Peyer's patch (tissue), 4 donors: Measurements from ENCODE around the gene ZNF644. TPM values are rescaled to one million over a fixed set of nuclear protein-coding genes. Genes with fewer than 3 reads are reported as not detected.
"Not testable (repeated sequence)": the region's sequence is repeated elsewhere in the genome, so short reads cannot be mapped to it uniquely, and the experiment has no call there.

ENCODE experiments used
- DNase-seq, 3 donors: peaks; one replicate each; pipeline ENCODE4 v3.0.0-alpha.2; 2017 to 2019
- H3K27ac ChIP-seq, 4 donors: fragments of 200-600 bp; sonication (generic); one replicate each; pipeline ENCODE4 v1.5.1; 2016 to 2019
- H3K27me3 ChIP-seq, 2 donors: fragments of 200-600 bp; sonication (generic); one replicate each; pipeline ENCODE4 v1.5.1; 2019
- H3K36me3 ChIP-seq, 3 donors: fragments of 200-600 bp; sonication (generic); one replicate each; pipeline ENCODE4 v1.5.1; 2016 to 2019
- H3K4me1 ChIP-seq, 4 donors: fragments of 200-600 bp; sonication (generic); one replicate each; pipeline ENCODE4 v1.5.1; 2016 to 2019
- H3K4me3 ChIP-seq, 4 donors: fragments of 200-600 bp; sonication (generic); 1 replicate in 3 of 4; 2 replicates in 1 of 4; pipeline ENCODE4 v1.5.1; 2016 to 2019; ENCODE audit warnings: mild to moderate bottlenecking in 1 of 4
- H3K9me3 ChIP-seq, 4 donors: fragments of 200-600 bp; sonication (generic); one replicate each; pipeline ENCODE4 v1.5.1; 2016 to 2019; ENCODE audit warnings: mild to moderate bottlenecking in 1 of 4
- POLR2A ChIP-seq, 2 donors: fragments of 450-650 bp; IDR thresholded peaks; one replicate each; pipeline ENCODE4 v1.5.1; 2017; ENCODE audit warnings: antibody characterized with exemption in 2 of 2, mild to moderate bottlenecking in 2 of 2, moderate library complexity in 2 of 2
- total RNA-seq, 4 donors: library from RNA; depleted of rRNA; stranded (reverse); fragments of >200 nt; gene quantifications; one replicate each; pipeline ENCODE4 v1.1.0, GENCODE V29; 2016
- TF ChIP-seq, protein P1 (sequence below), 6 experiments: fragments of 450-650 bp in 4 of 6; fragments of 200-600 bp in 2 of 6; sonication (generic) in 1 of 6; IDR thresholded peaks; one replicate each; pipeline ENCODE4 v1.5.1; 2017 to 2019; ENCODE audit warnings: antibody characterized with exemption in 6 of 6, mild to moderate bottlenecking in 3 of 6, moderate library complexity in 1 of 6

Gene ZNF644
- total RNA-seq, 4 donors from 2014 or later: 46.5 to 111 (median 62.4) TPM

GRCh38 chr1:90911353-90911752, 110.5 kb downstream of the ZNF644 start:
- no peaks in the 10 kb centered on the region for H3K27me3 ChIP-seq
- no peak overlapping the region for H3K27ac ChIP-seq
- no peak for DNase-seq
- H3K9me3 ChIP-seq: no peaks in the 10 kb centered on the region
- TF ChIP-seq, protein P1, sequence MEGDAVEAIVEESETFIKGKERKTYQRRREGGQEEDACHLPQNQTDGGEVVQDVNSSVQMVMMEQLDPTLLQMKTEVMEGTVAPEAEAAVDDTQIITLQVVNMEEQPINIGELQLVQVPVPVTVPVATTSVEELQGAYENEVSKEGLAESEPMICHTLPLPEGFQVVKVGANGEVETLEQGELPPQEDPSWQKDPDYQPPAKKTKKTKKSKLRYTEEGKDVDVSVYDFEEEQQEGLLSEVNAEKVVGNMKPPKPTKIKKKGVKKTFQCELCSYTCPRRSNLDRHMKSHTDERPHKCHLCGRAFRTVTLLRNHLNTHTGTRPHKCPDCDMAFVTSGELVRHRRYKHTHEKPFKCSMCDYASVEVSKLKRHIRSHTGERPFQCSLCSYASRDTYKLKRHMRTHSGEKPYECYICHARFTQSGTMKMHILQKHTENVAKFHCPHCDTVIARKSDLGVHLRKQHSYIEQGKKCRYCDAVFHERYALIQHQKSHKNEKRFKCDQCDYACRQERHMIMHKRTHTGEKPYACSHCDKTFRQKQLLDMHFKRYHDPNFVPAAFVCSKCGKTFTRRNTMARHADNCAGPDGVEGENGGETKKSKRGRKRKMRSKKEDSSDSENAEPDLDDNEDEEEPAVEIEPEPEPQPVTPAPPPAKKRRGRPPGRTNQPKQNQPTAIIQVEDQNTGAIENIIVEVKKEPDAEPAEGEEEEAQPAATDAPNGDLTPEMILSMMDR (IDR thresholded peaks at IDR 0.05): no peak
- no peak for TF ChIP-seq POLR2A (IDR thresholded peaks at IDR 0.05)
- H3K36me3 ChIP-seq: peaks cover 0 to 13% (median 0%) of the 10 kb centered on the region in 3 donors
- no peak overlapping the region for H3K4me3 ChIP-seq
- no peaks in the 10 kb centered on the region for H3K4me1 ChIP-seq

GRCh38 chr1:90902672-90903071, 119.2 kb downstream of the ZNF644 start:
- TF ChIP-seq POLR2A (IDR thresholded peaks at IDR 0.05): no peak
- TF ChIP-seq, protein P1 (IDR thresholded peaks at IDR 0.05): no peak
- no peaks in the 10 kb centered on the region for H3K27me3 ChIP-seq

GRCh38 chr1:90899263-90899662, 122.6 kb downstream of the ZNF644 start:
- no peaks in the 10 kb centered on the region for H3K9me3 ChIP-seq
- H3K4me1 ChIP-seq: no peaks in the 10 kb centered on the region
- H3K36me3 ChIP-seq: peaks cover 0 to 8% (median 0%) of the 10 kb centered on the region in 3 donors
- DNase-seq: no peak
- H3K4me3 ChIP-seq: no peak overlapping the region
- H3K27me3 ChIP-seq: no peaks in the 10 kb centered on the region
- no peak overlapping the region for H3K27ac ChIP-seq
- TF ChIP-seq POLR2A (IDR thresholded peaks at IDR 0.05): no peak
- TF ChIP-seq, protein P1 (IDR thresholded peaks at IDR 0.05): no peak

More at GRCh38 chr1:90902672-90903071, 119.2 kb downstream of the ZNF644 start:
- Histone ChIP-seq H3K9me3 (no peaks in the 10 kb centered on the region), H3K36me3 (peaks cover 0 to 8% (median 0%) of the 10 kb centered on the region in 3 donors), H3K27ac (no peak overlapping the region), H3K4me1 (no peaks in the 10 kb centered on the region), H3K4me3 (no peak overlapping the region)
- DNase-seq: no peak

DNA sequence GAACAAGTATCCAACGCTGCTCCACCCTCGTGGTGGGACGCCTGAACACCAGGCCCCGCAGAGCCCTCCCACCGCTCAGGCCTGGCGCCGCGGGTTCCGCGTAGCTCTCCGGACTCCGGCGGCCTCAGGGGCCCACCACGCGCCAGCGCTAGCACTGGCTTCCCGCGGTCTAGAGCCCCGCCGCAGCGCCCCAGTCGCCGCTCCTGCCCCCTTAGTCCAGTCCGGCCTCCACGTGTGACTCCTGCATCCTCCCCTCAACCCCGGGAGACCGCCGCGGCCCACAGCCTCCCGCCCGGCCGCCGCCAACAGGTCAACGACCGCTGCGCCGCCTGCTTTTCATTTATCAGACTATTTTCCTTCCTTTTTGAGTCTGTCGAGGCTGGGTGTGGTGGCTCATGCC, 128.2 kb downstream of the ZNF644 start:
- DNase-seq, H3K27ac ChIP-seq, H3K27me3 ChIP-seq, H3K4me3 ChIP-seq, H3K4me1 ChIP-seq, H3K36me3 ChIP-seq, H3K9me3 ChIP-seq: not testable (repeated sequence)

DNA sequence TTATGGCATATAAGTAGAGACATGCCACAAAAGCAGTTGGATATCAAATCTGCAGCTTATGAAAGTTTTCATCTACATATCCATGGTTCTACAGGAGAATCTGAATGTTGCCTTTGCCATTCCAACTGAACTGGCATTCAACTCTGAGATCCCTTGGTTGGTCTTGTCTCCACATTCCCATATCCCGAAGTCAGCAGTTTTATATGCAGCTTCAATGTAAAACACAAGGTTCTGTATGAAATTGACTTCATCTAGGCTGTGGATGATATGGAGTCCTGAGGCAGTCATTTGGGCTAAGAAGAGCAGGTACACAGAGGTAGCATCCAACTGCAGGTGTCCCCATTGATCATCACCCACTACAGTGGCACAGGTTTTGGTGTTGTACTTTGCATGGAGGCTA, 129.0 kb downstream of the ZNF644 start:
- not testable (repeated sequence) for H3K27ac ChIP-seq, H3K27me3 ChIP-seq, DNase-seq, H3K9me3 ChIP-seq, H3K4me1 ChIP-seq, H3K4me3 ChIP-seq, H3K36me3 ChIP-seq

DNA sequence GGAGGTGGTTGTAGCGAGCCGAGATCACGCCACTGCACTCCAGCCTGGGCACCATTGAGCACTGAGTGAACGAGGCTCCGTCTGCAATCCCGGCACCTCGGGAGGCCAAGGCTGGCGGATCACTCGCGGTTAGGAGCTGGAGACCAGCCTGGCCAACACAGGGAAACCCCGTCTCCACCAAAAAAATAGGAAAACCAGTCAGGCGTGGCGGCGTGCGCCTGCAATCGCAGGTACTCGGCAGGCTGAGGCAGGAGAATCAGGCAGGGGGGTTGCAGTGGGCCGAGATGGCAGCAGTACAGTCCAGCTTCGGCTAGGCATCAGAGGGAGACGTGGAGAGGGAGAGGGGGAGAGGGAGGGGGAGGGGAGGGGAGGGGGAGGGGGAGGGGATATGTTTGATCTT, 129.6 kb downstream of the ZNF644 start:
- H3K9me3 ChIP-seq, DNase-seq, H3K27ac ChIP-seq, H3K27me3 ChIP-seq, H3K36me3 ChIP-seq, H3K4me1 ChIP-seq, H3K4me3 ChIP-seq: not testable (repeated sequence)

DNA sequence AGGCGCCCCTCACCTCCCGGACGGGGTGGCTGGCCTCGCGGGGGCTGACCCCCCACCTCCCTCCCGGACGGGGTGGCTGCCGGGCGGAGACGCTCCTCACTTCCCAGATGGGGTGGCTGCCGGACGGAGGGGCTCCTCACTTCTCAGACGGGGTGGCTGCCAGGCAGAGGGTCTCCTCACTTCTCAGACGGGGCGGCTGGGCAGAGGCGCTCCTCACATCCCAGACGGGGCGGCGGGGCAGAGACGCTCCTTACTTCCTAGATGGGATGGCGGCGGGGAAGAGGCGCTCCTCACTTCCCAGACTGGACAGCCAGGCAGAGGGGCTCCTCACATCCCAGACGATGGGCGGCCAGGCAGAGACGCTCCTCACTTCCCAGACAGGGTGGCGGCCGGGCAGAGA, 130.1 kb downstream of the ZNF644 start:
- not testable (repeated sequence) for H3K27me3 ChIP-seq, H3K9me3 ChIP-seq, H3K4me3 ChIP-seq, DNase-seq, H3K4me1 ChIP-seq, H3K36me3 ChIP-seq, H3K27ac ChIP-seq

DNA sequence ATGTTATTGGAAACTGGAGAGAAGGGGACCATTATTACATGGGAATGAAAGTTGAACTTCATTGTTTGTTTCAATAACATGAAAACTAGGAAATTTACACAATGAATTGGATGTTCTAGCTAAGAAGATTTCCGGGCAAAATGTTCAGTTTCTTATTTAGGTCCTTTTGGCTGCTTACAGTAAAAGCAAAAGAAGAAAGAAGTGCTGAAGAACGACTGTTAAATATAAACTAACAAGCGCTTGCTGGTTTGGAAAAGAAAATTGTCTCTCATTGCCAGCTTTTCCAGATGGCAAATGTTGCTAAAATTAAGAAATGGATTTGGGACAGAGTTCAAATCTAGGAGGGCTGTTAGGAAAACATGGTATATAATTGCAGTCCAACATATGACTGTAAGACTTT, 139.6 kb downstream of the ZNF644 start:
- Histone ChIP-seq H3K27me3 (no peaks in the 10 kb centered on the region), H3K27ac (no peak overlapping the region), H3K4me3 (no peak overlapping the region), H3K36me3 (no peaks in the 10 kb centered on the region), H3K9me3 (peaks cover 0 to 17% (median 7%) of the 10 kb centered on the region in 4 donors), H3K4me1 (no peaks in the 10 kb centered on the region)
- DNase-seq: no peak
- TF ChIP-seq, protein P1 (IDR thresholded peaks at IDR 0.05): no peak
- no peak for TF ChIP-seq POLR2A (IDR thresholded peaks at IDR 0.05)
